ENCODE data around the gene SLC29A4.

GRCh38 chr7:5349005-5349380 lies 66.2 kb downstream of the SLC29A4 start:
- TF ChIP-seq CTCF (IDR thresholded peaks at IDR 0.05) (no peak), POLR2AphosphoS5 (IDR thresholded peaks at IDR 0.05) (no peak), EP300 (IDR thresholded peaks at IDR 0.05) (no peak), POLR2A (IDR thresholded peaks at IDR 0.05) (no peak)

Measured in stomach (tissue), 4 donors.